GM12878 (cell line): Measurements from ENCODE around the gene REP15. TPM values are rescaled to one million over a fixed set of nuclear protein-coding genes. Genes with fewer than 3 reads are reported as not detected.

Experiments used
- ATAC-seq: fragments of 200-7000 bp; cut with Tn5 transposase; 3 replicates; pipeline ENCODE4 v1.9.1; 2020; ENCODE audit warnings: mild to moderate bottlenecking, moderate library complexity
- BruUV-seq: library from RNA; stranded (reverse); fragments of 400-500 nt; replicated peaks from 2 replicates; lab custom pipeline; 2021; lab: Mats Ljungman, UMichigan
- CTCF ChIA-PET: fragments of 300-600 bp; sonication (Branson Sonifier 250); formaldehyde crosslinking; extraction: SDS; loops from one replicate; lab custom pipeline; 2021; ENCODE audit warnings: inconsistent platforms; lab: Yijun Ruan, JAX
- POLR2A ChIA-PET: fragments of 350-600 bp; formaldehyde crosslinking; extraction: SDS; loops from one replicate; lab custom pipeline; 2021; ENCODE audit warnings: inconsistent platforms; lab: Charles Lee
- RAD21 ChIA-PET: fragments of 300-600 bp; sonication (Branson Sonifier 250); formaldehyde crosslinking; loops from one replicate; lab custom pipeline; 2023; ENCODE audit warnings: antibody characterized with exemption; ENCODE audit not compliant: unreplicated experiment; lab: Charles Lee
- SMC1A ChIA-PET: fragments of 300-600 bp; sonication (Branson Sonifier 250); formaldehyde crosslinking; loops from one replicate; lab custom pipeline; 2023; ENCODE audit not compliant: unreplicated experiment, uncharacterized antibody; lab: Charles Lee
- DNase-seq: peaks from one replicate; pipeline ENCODE4 v3.0.0-alpha.2; 2011; ENCODE audit warnings: low read depth, low spot score
- FAIRE-seq: peaks from 3 replicates; lab custom pipeline; 2011; peaks lifted over from hg19 to GRCh38; lab: Jason Lieb, UNC
- H2AFZ ChIP-seq: 2 replicates; pipeline ENCODE4 v1.6.0; 2011; ENCODE audit warnings: low read depth, low read length, control low read depth; ENCODE audit not compliant: control insufficient read depth
- H3K27ac ChIP-seq: 2 replicates; pipeline ENCODE4 v1.5.1; 2011; ENCODE audit warnings: control low read depth; ENCODE audit not compliant: control insufficient read depth, insufficient read depth
- H3K27me3 ChIP-seq, 2 experiments: replicated peaks in 1 of 2; 2 replicates each; pipeline versions ENCODE4 v1.6.0 to v1.6.1; 2011; ENCODE audit warnings: low read length in 1 of 2; ENCODE audit not compliant: control insufficient read depth in 2 of 2, insufficient read depth in 2 of 2
- H3K36me3 ChIP-seq, 2 experiments: 2 replicates each; pipeline ENCODE4 v1.5.1; 2011; ENCODE audit warnings: low read length in 1 of 2; ENCODE audit not compliant: control insufficient read depth in 2 of 2, insufficient read depth in 2 of 2
- H3K4me1 ChIP-seq: 2 replicates; pipeline ENCODE4 v1.6.1; 2011; ENCODE audit warnings: mild to moderate bottlenecking, low read length, moderate library complexity, mixed read lengths; ENCODE audit not compliant: control insufficient read depth, insufficient read depth
- H3K4me2 ChIP-seq: 2 replicates; pipeline ENCODE4 v1.6.0; 2011; ENCODE audit warnings: control low read depth; ENCODE audit not compliant: control insufficient read depth, insufficient read depth
- H3K4me3 ChIP-seq: fragments of 200-600 bp; sonication (generic); 2 replicates; pipeline ENCODE4 v1.5.1; 2016
- H3K79me2 ChIP-seq: 2 replicates; pipeline ENCODE4 v1.6.0; 2011; ENCODE audit warnings: low read length; ENCODE audit not compliant: control insufficient read depth, insufficient read depth
- H3K9ac ChIP-seq: 2 replicates; pipeline ENCODE4 v1.8.0; 2011; ENCODE audit warnings: low read length, control low read depth, mixed read lengths; ENCODE audit not compliant: control insufficient read depth, insufficient read depth
- H3K9me3 ChIP-seq: replicated peaks from 3 replicates; pipeline ENCODE4 v1.5.1; 2011; ENCODE audit warnings: mild to moderate bottlenecking, low read length; ENCODE audit not compliant: control insufficient read depth, insufficient read depth
- H4K20me1 ChIP-seq: 2 replicates; pipeline ENCODE4 v1.6.0; 2011; ENCODE audit not compliant: control insufficient read depth, insufficient read depth
- CREB1 ChIP-seq: IDR thresholded peaks from 2 replicates; pipeline ENCODE4 v1.6.1; 2012; ENCODE audit warnings: low read depth, mild to moderate bottlenecking, inconsistent platforms
- FOXK2 ChIP-seq: fragments of 450-650 bp; IDR thresholded peaks from 2 replicates; pipeline ENCODE4 v1.6.1; 2017; ENCODE audit warnings: mild to moderate bottlenecking, moderate library complexity
- HDAC2 ChIP-seq: fragments of 200-600 bp; sonication (generic); IDR thresholded peaks from 2 replicates; pipeline ENCODE4 v1.6.1; 2017
- IRF4 ChIP-seq: IDR thresholded peaks from 2 replicates; pipeline ENCODE4 v1.6.1; 2011; ENCODE audit warnings: low read depth, low read length
- MEF2A ChIP-seq: IDR thresholded peaks from 2 replicates; pipeline ENCODE4 v1.6.1; 2011; ENCODE audit warnings: low read depth, mild to moderate bottlenecking, low read length, moderate library complexity; ENCODE audit not compliant: insufficient read depth
- MXI1 ChIP-seq: fragments of 150-350 bp; IDR thresholded peaks from 2 replicates; pipeline ENCODE4 v1.6.1; 2011; ENCODE audit warnings: low read depth, mild to moderate bottlenecking, inconsistent platforms, low read length, improper control_type of control experiment
- NRF1 ChIP-seq: conservative IDR thresholded peaks from 2 replicates; pipeline ENCODE4 v1.6.1; 2011; ENCODE audit warnings: mild to moderate bottlenecking, low read depth, low read length, improper control_type of control experiment
- SIX5 ChIP-seq: IDR thresholded peaks from 2 replicates; pipeline ENCODE4 v1.6.1; 2011; ENCODE audit warnings: mild to moderate bottlenecking, low read depth, low read length, moderate library complexity; ENCODE audit not compliant: severe bottlenecking
- ZBTB33 ChIP-seq: fragments of 450-650 bp; IDR thresholded peaks from 2 replicates; pipeline ENCODE4 v1.6.1; 2017; ENCODE audit warnings: mild to moderate bottlenecking
- ZNF217 ChIP-seq: fragments of 450-650 bp; IDR thresholded peaks from 2 replicates; pipeline ENCODE4 v1.6.1; 2017; ENCODE audit warnings: antibody characterized with exemption, mild to moderate bottlenecking
- ZNF24 ChIP-seq: fragments of 450-650 bp; IDR thresholded peaks from 2 replicates; pipeline ENCODE4 v1.6.1; 2017; ENCODE audit warnings: antibody characterized with exemption, mild to moderate bottlenecking
- WGBS: methylation state at CpG from one replicate; pipeline ENCODE4 v1.1.6; 2016; ENCODE audit warnings: low lambda C conversion rate; ENCODE audit not compliant: insufficient replicate concordance, insufficient coverage; ENCODE audit errors: missing lambda C conversion rate; 5-methylcytosine and 5-hydroxymethylcytosine counted together
- in situ Hi-C: fragments of 300-500 bp; cut with MboI; formaldehyde crosslinking; loops from 9 replicates; pipeline ENCODE4 v1.14.3; 2018; ENCODE audit warnings: mixed read lengths
- intact Hi-C: fragments of 100-400 bp; cut with micrococcal nuclease; formaldehyde crosslinking; loops from one replicate; pipeline ENCODE4 v1.14.2; 2022; ENCODE audit not compliant: unreplicated experiment
- polyA plus RNA-seq, 11 experiments: library from polyadenylated mRNA; depleted of rRNA in 4 of 11; unstranded in 6 of 11; stranded (reverse) in 5 of 11; fragments of >200 nt; fragmentation: Nextera tagmentation in 4 of 11; fragmentation: Illumina TruSeq in 1 of 11; extraction: Ambion mirVana in 4 of 11; extraction: Trizol in 1 of 11; gene quantifications; 1 replicate in 1 of 11; 2 replicates in 10 of 11; pipeline versions ENCODE4 v1.2.1 to v1.2.3, GENCODE V29; 2011 to 2016; ENCODE audit warnings: inconsistent platforms in 2 of 11, missing spikeins in 2 of 11, low read depth in 1 of 11
- total RNA-seq, 4 experiments: library from RNA; depleted of rRNA in 3 of 4; stranded (reverse); fragments of >200 nt in 3 of 4; fragmentation: Illumina TruSeq in 1 of 4; extraction: Trizol in 1 of 4; gene quantifications; 2 replicates each; pipeline versions ENCODE4 v1.2.1 to v1.2.3, GENCODE V29; 2013 to 2021

Gene REP15
- total and polyA plus RNA-seq, 10 of the 15 experiments (the other 5 are each of a cell fraction or from before 2014, with no cell fraction given): not detected

DNA sequence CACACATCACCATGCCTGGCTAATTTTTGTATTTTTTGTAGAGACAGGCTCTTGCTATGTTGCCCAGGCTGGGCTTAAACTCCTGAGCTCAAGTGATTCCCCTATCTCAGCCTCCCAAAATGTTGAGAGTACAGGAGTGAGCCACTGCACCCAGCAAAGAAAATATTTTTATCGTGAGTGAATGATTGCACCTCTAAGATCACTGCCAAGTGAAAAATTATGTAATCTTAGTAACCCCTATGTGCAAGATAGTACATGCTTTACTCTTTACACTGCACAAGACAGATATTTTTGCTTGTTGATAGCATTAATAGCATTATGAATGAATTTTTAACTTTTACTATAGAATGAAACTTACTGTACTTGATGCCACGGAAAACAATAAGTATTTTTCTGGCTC lies 11.0 kb downstream of the REP15 start (continued):
- TF ChIP-seq SIX5 (no peak), ZBTB33 (no peak), ZNF217 (no peak), FOXK2 (no peak), IRF4 (no peak), HDAC2 (no peak), ZNF24 (no peak)

GRCh38 chr12:27709212-27709931 lies 13.1 kb downstream of the REP15 start:
- CTCF ChIA-PET: interaction anchor here (1.0 to 1.7 kb wide), 2 partner anchors 24 to 275 kb away, joined by 3 to 5 read pairs; no protein-coding TSS in a partner anchor
- no peak for FAIRE-seq
- no peak for ATAC-seq
- no peaks in the 10 kb centered on the region for H3K27me3 ChIP-seq
- SMC1A ChIA-PET: no interaction called here
- H3K4me1 ChIP-seq: no peaks in the 10 kb centered on the region
- no peaks in the 10 kb centered on the region for H4K20me1 ChIP-seq
- WGBS: 88% methylated on average over 12 of the region's 12 CpGs
- H3K36me3 ChIP-seq: no peaks in the 10 kb centered on the region; a peak in 1 of 4 replicates
- in situ Hi-C loops: no loop called here
- no peak overlapping the region for H3K27ac ChIP-seq
- no peak for DNase-seq
- no TSS peak for BruUV-seq
- no peak overlapping the region for H2AFZ ChIP-seq
- H3K4me2 ChIP-seq: no peak overlapping the region; the same call in 1 of the 2 replicates
- no peak overlapping the region for H3K9ac ChIP-seq
- intact Hi-C loops: no loop called here
- no peak overlapping the region for H3K4me3 ChIP-seq
- peaks cover 28% of the 10 kb centered on the region for H3K79me2 ChIP-seq
- RAD21 ChIA-PET: no interaction called here
- no peak for TF ChIP-seq MEF2A
- TF ChIP-seq CREB1: no peak
- no peak for TF ChIP-seq NRF1
- TF ChIP-seq MXI1: no peak
- POLR2A ChIA-PET: no interaction called here
- H3K9me3 ChIP-seq: no peaks in the 10 kb centered on the region
